GM19438 (cell line): Measurements from ENCODE around the gene UQCRC2.
"Not testable (repeated sequence)": the region's sequence is repeated elsewhere in the genome, so short reads cannot be mapped to it uniquely, and the experiment has no call there.

Source experiments
- ATAC-seq: cut with Tn5 transposase; IDR thresholded peaks from one replicate; pipeline ENCODE4 v1.9.1; 2021; ENCODE audit warnings: low read depth; ENCODE audit not compliant: unreplicated experiment

UQCRC2 gene

GRCh38 chr16:21980032-21980431 lies 26.9 kb downstream of the UQCRC2 start:
- ATAC-seq: no peak

DNA sequence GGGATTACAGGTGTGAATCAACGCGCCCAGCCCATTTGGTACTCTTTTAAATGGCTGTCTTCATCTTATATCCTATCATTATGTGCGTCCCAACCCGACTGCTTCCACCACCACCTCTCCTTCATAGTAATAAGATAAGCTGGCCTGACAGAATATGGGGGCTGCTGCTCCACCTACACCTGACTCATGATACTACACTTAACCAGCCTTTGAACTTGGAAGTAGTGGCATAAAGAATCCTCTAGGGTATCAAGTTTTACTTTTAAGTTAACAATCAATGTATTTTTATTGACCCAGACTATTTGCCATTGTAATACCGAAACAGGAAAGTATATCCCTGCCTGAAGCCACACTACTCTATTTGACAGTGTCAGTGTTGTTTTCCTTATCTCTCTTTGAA lies 28.9 kb downstream of the UQCRC2 start:
- ATAC-seq: no peak

GRCh38 chr16:21984062-21984461 lies 30.9 kb downstream of the UQCRC2 start:
- ATAC-seq: no peak

GRCh38 chr16:21985524-21985923 lies 32.4 kb downstream of the UQCRC2 start:
- ATAC-seq: no peak

DNA sequence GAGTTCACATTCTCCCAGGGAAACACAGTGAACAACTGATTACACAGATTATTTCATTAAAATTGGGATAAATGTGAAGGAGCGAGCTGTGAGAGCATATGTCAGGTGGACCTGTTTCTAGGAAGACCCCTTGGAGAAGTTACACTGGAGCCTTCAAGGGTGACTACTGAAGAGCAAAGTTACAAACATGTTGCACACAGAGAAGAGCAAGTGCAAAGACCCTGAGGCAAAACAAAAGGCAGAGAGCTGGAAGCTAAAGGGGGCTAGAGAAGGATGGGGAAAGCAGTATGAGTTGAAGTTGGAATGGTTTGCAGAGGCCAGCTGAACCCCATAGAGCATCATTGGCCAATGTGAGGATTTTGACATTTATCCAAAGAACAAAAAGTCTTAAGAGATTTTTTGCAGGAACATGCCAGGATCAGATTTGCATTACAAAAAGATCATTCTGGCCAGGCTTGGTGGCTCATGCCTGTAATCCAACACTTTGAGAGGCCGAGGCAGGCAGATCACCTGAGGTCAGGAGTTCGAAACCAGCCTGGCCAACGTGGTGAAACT lies 33.6 kb downstream of the UQCRC2 start:
- no peak for ATAC-seq

- no peak for ATAC-seq
Measured at GRCh38 chr16:21987498-21987897, 34.3 kb downstream of the UQCRC2 start.

DNA sequence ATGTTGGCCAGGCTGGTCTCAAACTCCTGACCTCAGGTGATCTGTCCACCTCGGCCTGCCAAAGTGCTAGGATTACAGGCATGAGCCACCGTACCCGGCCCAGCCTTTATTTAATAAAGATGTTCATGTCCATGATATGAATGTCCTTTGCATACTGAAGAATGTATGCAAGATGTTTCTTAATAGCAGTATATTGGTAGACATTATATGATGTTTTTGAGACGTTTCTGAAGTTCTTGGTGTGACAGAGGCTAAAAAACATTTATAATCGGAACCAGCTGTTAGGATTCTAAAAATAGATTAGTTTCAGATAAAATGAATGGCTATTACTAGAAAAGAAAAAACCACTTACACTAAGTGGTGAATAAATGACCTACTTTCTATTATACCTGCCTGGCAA lies 36.0 kb downstream of the UQCRC2 start:
- no peak for ATAC-seq

GRCh38 chr16:21989751-21990150 lies 36.6 kb downstream of the UQCRC2 start:
- no peak for ATAC-seq

- no peak for ATAC-seq
Measured at GRCh38 chr16:21990381-21990944, 37.3 kb downstream of the UQCRC2 start.

DNA sequence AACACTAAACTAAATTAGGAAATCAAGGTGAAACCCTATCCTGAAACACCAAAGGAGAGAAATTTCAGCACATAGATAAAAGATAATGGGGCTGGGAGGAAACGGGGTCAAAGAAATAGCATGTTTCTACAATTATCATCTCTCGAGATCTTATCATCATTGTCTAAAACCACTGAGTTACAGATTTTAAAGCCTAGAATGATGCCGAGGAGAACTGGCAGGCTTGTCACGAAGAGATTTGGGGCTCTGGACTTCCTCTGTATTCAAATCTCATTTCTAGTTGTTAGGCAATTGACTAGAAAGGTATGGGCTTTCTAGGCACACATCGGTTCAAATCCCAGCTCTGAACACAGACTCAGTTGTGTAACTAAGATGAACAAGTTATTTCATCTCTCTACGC lies 38.5 kb downstream of the UQCRC2 start:
- ATAC-seq: no peak

DNA sequence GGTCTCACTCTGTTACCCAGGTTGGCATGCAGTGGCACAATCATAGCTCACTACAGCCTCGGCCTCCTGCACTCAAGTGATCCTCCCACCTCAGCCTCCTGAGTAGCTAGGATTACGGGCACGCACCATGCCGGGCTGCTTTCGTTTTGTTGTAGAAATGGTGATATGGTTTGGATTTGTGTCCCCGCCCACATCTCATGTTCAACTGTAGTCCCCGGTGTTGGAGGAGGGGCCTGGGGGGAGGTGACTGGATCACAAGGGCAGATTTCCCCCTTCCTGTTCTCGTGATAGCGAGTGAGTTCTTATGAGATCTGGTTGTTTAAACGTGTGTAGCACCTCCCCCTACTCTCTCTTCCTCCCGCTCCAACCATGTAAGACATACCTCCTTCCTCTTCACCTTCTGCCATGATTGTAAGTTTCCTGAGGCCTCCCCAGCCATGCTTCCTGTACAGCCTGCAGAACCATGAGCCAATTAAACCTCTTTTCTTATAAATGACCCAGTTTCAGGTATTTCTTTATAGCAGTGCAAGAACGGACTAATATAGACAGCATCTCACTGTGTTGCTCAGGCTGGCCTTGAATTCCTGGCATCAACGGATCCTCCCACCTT lies 41.8 kb downstream of the UQCRC2 start:
- no peak for ATAC-seq

DNA sequence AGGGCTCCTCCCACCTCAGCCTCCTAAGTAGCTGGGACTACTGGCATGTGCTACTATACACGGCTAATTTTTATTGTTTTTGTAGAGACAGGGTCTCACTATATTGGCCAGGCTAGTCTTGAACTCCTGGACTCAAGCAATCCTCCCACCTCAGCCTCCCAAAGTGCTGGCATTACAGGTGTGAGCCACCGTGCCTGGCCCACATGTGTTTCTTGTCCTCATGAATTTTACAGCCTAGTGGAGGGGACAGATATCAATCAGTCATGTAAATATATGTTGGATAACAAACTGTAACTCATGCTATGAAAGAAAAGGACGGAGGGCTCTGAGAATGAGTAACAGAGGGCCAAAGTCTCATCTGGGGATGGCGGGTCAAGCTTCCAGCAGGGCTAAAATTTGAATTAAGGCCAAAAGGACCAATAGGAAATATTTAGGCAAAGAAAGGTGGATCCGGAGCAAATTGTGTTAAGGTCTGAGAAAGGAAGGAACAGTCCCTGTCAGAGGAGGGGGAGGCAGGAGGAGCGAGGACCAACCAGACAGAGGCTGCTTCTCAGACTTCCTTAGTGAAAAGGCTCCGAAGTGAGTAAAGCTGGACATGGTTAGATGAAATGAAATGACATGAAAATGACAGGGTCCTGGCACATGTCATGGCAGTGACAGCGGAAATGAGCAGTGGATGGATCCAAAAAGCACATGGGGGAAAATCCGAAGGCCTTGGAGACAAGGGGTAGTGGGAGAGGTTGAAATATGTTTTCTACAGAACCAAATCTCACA lies 43.9 kb downstream of the UQCRC2 start:
- ATAC-seq: no peak

GRCh38 chr16:21997697-21998480 lies 44.7 kb downstream of the UQCRC2 start:
- ATAC-seq: no peak

DNA sequence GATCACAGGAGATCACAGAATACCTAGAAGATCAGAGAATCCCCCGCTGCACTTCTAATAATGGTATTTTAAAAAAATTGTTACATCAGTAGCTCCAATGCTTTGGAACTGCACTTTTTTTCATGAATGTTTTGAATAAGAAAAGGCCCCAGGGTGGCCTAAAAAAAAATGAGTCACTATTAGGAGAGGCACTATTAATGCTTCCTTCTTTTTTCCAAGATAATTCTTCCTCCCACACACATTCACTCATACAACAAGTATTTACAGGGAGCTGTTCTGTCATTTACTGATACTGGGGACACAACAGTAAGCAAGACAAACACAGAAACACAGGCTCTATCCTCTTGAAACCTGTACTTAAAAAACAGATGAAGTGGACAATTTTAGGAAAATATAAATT lies 48.4 kb downstream of the UQCRC2 start:
- no peak for ATAC-seq

DNA sequence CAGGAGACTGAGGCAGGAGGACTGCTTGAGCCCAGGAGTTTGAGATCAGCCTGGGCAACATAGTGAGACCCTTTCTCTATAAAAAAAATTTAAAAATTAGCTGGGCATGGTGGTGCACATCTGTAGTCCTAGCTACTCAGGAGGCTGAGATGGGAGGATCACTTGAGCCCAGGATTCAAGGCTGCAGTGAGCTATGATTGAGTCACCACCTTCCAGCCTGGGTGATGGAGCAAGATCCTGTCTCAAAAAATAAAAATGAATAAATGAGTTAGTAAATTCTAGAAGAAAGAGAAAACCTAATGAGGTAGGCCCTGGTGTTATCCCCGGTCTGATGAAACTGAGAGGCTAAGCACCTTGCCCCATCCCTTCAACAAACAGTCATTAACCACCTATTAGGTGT lies 48.9 kb downstream of the UQCRC2 start:
- not testable (repeated sequence) for ATAC-seq

- ATAC-seq: no peak
Measured at GRCh38 chr16:22003195-22003594, 50.0 kb downstream of the UQCRC2 start.

DNA sequence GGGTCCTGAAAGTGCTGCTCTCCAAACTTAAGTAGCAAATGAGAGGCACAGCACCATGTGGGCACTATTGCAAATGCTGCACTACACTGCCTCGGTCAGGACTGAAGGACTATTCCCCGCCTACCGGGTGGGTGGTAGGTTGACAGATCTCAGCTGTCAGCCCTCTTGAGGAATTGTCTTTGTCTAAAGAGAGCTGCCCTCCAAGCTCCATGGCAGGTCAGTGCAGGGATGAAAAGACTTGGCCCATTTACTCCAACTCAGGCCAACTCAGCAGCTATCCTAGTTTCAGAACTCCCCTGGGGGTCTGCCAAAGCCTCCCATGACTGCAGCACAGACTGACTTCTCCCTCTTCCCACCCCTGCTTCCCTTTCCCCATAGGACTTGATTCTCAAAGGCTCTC lies 51.2 kb downstream of the UQCRC2 start:
- no peak for ATAC-seq

DNA sequence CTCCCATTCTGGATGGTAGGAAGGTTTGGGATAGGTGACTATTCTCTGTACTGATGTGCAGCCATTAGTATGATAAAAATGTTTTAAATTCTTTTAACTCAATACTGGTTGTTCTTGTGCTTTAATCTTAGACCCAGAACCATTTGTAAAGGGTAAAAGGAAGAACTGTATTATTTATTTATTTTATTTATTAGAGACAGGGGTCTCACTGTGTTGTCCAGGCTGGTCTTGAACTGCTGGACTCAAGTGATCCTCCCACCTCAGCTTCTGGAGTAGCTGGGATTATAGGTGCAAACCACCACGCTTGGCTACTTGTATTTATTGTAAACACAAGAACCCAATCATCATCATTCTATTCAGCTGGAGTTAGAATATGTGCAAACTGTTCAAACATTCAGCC lies 52.6 kb downstream of the UQCRC2 start:
- no peak for ATAC-seq

- no peak for ATAC-seq
Measured at GRCh38 chr16:22006636-22007035, 53.5 kb downstream of the UQCRC2 start.

DNA sequence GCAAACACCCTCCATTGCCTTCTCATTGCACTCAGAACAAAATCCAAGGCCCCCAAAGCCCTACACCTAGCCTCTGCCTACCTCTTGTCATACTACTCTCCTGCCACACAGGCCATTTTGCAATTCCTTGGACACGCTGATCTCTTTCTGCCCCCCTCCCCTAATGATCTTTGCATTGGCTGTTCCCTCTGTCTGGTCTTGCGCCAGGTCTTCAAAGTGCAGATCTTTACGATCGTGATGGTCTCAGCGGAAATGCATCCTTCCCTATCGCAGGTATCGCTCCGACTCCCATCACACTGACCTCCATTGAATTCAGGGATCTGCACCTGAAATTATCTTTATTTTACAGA lies 54.0 kb downstream of the UQCRC2 start:
- no peak for ATAC-seq
